Activated T-cell treated with anti-CD3 and anti-CD28 coated beads for 4 hours (primary cell): Measurements from ENCODE around the gene PLA2G6.
A peak's percentile ranks its signal among the peaks of the same experiment; 100 is the strongest.

Source experiments
- DNase-seq: peaks from one replicate; pipeline ENCODE4 v3.0.0-alpha.2; 2020

The PLA2G6 gene

GRCh38 chr22:38214302-38215056 lies 32.8 kb upstream of the PLA2G6 start:
- peak; percentile 38 for DNase-seq

- no peak for DNase-seq
Measured at GRCh38 chr22:38213990-38214301, 32.3 kb upstream of the PLA2G6 start.

GRCh38 chr22:38213319-38213989 lies 31.8 kb upstream of the PLA2G6 start:
- DNase-seq, result no peak

GRCh38 chr22:38212442-38212841 lies 30.8 kb upstream of the PLA2G6 start:
- DNase-seq, result no peak

GRCh38 chr22:38211556-38211955 lies 29.9 kb upstream of the PLA2G6 start:
- no peak for DNase-seq

- no peak for DNase-seq
Measured at GRCh38 chr22:38208551-38208968, 26.9 kb upstream of the PLA2G6 start.

- DNase-seq, result no peak
Measured at GRCh38 chr22:38207898-38208432, 26.3 kb upstream of the PLA2G6 start.

- DNase-seq, result no peak
Measured at GRCh38 chr22:38205261-38206128, 23.9 kb upstream of the PLA2G6 start.

GRCh38 chr22:38204784-38205183 lies 23.2 kb upstream of the PLA2G6 start:
- DNase-seq, result no peak

GRCh38 chr22:38203855-38204514 lies 22.4 kb upstream of the PLA2G6 start:
- no peak for DNase-seq

- no peak for DNase-seq
Measured at GRCh38 chr22:38203090-38203810, 21.6 kb upstream of the PLA2G6 start.

- no peak for DNase-seq
Measured at GRCh38 chr22:38202437-38203089, 20.9 kb upstream of the PLA2G6 start.

GRCh38 chr22:38201711-38202436 lies 20.2 kb upstream of the PLA2G6 start, which contains the start of gene MAFF:
MAFF (plus strand) TSS chr22:38201994; CDS start chr22:38213854, 11,860 bp downstream.
- peak; percentile 85 for DNase-seq

GRCh38 chr22:38201371-38201710 lies 19.7 kb upstream of the PLA2G6 start:
- DNase-seq, result no peak

- DNase-seq, result no peak
Measured at GRCh38 chr22:38199826-38200559, 18.4 kb upstream of the PLA2G6 start.

GRCh38 chr22:38196791-38197419 lies 15.3 kb upstream of the PLA2G6 start:
- DNase-seq, result no peak

GRCh38 chr22:38193580-38193979 lies 11.9 kb upstream of the PLA2G6 start:
- DNase-seq, result no peak

GRCh38 chr22:38192475-38192863 lies 10.8 kb upstream of the PLA2G6 start:
- DNase-seq, result no peak

- DNase-seq, result no peak
Measured at GRCh38 chr22:38191731-38192474, 10.3 kb upstream of the PLA2G6 start.
